Measurements from ENCODE around the gene TTLL8. TPM values are rescaled to one million over a fixed set of nuclear protein-coding genes. Genes with fewer than 3 reads are reported as not detected.

TTLL8 gene
- polyA plus RNA-seq, 1 of the 3 experiments (the other 2 are of a cell fraction): not detected

DNA sequence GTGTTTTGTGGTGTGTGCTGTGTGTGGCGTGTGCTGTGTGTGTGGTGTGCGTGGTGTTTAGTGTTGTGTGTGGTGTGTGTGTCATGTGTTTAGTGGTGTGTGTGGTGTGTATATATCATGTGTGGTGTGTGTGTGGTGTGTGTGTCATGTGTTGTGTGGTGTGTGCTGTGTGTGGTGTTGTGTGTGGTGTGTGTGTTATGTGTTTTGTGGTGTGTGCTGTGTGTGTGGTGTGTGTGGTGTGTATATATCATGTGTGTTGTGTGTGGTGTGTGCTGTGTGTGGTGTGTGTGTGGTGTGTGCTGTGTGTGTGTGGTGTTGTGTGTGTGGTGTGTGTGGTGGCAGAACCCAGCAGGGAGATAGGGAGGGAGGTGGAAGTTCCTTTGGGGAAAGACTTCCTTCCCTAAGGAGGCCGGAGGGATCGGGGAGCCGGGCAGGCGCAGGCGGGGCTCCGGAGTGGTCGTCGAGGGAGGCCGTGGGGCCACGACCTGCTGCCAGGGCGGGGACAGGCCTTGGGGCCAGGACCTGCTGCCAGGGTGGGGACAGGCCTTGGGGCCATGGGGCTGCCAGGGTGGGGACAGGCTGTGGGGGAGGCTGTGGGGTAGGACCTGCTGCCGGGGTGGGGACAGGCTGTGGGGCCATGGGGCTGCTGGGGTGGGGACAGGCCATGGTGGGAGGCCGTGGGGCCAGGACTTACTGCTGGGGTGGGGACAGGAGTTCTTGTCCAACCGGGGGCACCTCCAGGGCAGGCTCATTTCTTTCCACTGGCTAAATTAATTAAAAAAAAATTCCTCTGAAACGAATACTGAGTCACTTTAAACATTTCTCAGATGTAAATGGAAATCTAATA is 82.3 kb downstream of the TTLL8 start (continued):
- no peak for TF ChIP-seq NFIC (IDR thresholded peaks at IDR 0.05; ENCODE audit: borderline replicate concordance)

DNA sequence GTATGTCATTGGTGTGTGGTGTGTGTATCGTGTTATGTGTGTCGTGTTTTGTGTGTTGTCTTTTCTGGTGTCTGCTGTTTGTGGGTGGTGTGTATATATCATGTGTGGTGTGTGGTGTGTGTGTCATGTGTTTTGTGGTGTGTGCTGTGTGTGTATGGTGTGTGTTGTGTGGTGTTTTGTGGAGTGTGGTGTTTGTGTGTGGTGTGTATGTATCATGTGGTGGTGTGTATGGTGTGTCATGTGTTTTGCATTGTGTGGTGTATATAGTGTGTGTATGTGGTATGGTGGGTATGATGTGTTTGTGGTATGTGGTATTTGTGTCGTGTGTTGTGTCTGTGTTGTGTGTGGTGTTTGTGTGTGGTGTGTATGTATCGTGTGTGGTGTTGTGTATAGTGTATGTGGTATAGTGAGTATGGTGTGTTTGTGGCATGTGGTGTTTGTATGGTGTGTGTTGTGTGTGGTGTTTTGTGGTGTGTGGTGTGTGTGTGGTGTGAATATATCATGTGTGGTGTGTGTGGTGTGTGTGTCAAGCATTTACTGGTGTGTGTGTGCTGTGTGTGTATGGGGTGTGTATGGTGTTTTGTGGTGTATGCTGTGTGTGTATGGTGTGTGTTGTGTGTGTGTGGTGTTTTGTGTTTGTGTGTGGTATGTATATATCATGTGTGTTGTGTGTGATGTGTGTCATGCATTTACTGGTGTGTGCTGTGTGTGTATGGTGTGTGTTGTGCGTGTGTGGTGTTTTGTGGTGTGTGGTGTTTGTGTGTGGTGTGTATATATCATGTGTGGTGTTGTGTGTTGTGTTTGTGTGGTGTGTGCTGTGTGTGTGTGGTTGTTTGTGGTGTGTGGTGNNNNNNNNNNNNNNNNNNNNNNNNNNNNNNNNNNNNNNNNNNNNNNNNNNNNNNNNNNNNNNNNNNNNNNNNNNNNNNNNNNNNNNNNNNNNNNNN is 84.8 kb downstream of the TTLL8 start:
- Histone ChIP-seq H3K79me2 (ENCODE audit: insufficient read depth) (no peaks in the 10 kb centered on the region), H2AFZ (ENCODE audit: low read depth) (no peak overlapping the region)
- TF ChIP-seq RXRA (IDR thresholded peaks at IDR 0.05; ENCODE audit: borderline replicate concordance, low read depth) (no peak), POLR2AphosphoS5 (IDR thresholded peaks at IDR 0.05; ENCODE audit: low read depth, low read length) (no peak), MXI1 (IDR thresholded peaks at IDR 0.05; ENCODE audit: low read depth, low read length) (no peak), RCOR1 (IDR thresholded peaks at IDR 0.05; ENCODE audit: low read length) (no peak), GABPA (IDR thresholded peaks at IDR 0.05; ENCODE audit: low read depth) (no peak), NFIC (IDR thresholded peaks at IDR 0.05; ENCODE audit: borderline replicate concordance) (no peak)
- TF ChIP-seq, protein P1, sequence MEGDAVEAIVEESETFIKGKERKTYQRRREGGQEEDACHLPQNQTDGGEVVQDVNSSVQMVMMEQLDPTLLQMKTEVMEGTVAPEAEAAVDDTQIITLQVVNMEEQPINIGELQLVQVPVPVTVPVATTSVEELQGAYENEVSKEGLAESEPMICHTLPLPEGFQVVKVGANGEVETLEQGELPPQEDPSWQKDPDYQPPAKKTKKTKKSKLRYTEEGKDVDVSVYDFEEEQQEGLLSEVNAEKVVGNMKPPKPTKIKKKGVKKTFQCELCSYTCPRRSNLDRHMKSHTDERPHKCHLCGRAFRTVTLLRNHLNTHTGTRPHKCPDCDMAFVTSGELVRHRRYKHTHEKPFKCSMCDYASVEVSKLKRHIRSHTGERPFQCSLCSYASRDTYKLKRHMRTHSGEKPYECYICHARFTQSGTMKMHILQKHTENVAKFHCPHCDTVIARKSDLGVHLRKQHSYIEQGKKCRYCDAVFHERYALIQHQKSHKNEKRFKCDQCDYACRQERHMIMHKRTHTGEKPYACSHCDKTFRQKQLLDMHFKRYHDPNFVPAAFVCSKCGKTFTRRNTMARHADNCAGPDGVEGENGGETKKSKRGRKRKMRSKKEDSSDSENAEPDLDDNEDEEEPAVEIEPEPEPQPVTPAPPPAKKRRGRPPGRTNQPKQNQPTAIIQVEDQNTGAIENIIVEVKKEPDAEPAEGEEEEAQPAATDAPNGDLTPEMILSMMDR (IDR thresholded peaks at IDR 0.05): no peak

DNA sequence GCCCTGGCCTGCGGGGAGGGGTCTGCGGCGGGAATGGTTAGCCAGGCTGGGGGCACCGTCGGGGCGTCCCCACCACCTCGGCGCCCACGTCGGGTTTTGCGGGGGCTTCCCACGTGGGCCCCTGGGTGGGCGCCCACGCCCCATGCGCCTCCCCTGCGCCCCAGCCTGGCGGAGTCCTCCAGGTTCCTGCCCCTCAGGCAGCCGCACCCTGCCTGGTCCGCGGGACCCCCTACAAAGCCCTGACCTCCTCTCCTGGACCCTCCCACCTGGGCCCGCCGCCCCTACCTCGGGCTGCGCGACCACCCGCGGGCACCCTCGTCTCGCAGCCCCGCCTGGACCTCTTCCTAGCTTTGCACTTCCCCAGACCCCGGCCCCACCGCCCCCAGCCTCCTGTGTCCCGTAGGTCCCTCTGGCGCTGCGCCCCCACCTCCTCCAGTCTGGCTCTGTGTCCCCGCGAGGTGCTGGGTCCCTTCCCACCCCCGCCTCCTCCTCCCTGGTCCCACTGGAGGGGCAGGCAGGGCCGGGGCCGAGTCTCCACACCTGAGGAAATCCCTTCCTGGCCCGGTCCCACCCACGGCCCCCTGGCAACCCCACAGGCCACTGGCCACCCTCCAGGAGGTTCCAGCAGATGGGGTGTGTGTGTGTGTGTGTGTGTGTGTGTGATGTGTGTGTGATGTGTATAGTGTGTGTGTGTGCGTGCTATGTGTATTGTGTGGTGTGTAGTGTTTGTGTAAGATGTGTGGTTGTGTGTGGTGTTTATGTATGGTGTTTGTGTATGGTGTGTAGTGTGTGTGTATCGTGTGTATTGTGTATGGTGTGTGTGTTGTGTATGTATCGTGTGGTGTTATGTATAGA is 85.7 kb downstream of the TTLL8 start:
- no peak overlapping the region for H3K4me2 ChIP-seq
- no peaks in the 10 kb centered on the region for H4K20me1 ChIP-seq (ENCODE audit: insufficient read depth)
- no peak overlapping the region for H3K9ac ChIP-seq
- H3K79me2 ChIP-seq (ENCODE audit: insufficient read depth): no peaks in the 10 kb centered on the region
- no peak for TF ChIP-seq RCOR1 (IDR thresholded peaks at IDR 0.05; ENCODE audit: low read length)
- TF ChIP-seq, protein P2, sequence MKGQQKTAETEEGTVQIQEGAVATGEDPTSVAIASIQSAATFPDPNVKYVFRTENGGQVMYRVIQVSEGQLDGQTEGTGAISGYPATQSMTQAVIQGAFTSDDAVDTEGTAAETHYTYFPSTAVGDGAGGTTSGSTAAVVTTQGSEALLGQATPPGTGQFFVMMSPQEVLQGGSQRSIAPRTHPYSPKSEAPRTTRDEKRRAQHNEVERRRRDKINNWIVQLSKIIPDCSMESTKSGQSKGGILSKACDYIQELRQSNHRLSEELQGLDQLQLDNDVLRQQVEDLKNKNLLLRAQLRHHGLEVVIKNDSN (IDR thresholded peaks at IDR 0.05; ENCODE audit: borderline replicate concordance, low read depth): no peak
- TF ChIP-seq, protein P3, sequence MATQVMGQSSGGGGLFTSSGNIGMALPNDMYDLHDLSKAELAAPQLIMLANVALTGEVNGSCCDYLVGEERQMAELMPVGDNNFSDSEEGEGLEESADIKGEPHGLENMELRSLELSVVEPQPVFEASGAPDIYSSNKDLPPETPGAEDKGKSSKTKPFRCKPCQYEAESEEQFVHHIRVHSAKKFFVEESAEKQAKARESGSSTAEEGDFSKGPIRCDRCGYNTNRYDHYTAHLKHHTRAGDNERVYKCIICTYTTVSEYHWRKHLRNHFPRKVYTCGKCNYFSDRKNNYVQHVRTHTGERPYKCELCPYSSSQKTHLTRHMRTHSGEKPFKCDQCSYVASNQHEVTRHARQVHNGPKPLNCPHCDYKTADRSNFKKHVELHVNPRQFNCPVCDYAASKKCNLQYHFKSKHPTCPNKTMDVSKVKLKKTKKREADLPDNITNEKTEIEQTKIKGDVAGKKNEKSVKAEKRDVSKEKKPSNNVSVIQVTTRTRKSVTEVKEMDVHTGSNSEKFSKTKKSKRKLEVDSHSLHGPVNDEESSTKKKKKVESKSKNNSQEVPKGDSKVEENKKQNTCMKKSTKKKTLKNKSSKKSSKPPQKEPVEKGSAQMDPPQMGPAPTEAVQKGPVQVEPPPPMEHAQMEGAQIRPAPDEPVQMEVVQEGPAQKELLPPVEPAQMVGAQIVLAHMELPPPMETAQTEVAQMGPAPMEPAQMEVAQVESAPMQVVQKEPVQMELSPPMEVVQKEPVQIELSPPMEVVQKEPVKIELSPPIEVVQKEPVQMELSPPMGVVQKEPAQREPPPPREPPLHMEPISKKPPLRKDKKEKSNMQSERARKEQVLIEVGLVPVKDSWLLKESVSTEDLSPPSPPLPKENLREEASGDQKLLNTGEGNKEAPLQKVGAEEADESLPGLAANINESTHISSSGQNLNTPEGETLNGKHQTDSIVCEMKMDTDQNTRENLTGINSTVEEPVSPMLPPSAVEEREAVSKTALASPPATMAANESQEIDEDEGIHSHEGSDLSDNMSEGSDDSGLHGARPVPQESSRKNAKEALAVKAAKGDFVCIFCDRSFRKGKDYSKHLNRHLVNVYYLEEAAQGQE (IDR thresholded peaks at IDR 0.05; ENCODE audit: low read depth, low read length): no peak
- TF ChIP-seq, protein P4, sequence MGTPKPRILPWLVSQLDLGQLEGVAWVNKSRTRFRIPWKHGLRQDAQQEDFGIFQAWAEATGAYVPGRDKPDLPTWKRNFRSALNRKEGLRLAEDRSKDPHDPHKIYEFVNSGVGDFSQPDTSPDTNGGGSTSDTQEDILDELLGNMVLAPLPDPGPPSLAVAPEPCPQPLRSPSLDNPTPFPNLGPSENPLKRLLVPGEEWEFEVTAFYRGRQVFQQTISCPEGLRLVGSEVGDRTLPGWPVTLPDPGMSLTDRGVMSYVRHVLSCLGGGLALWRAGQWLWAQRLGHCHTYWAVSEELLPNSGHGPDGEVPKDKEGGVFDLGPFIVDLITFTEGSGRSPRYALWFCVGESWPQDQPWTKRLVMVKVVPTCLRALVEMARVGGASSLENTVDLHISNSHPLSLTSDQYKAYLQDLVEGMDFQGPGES (IDR thresholded peaks at IDR 0.05; ENCODE audit: low read depth, low read length): no peak
- peaks cover 4 to 12% of the 10 kb centered on the region in 2 experiments; a peak in 1 of 4 replicates for H3K4me1 ChIP-seq (ENCODE audit: control insufficient read depth in 1 of 2, insufficient read depth in 2 of 2, low read depth in 1 of 2, low read length in 1 of 2)
- CTCF ChIA-PET: no interaction called here
- 37% methylated on average over 17 of the region's 45 CpGs for WGBS (ENCODE audit: low lambda C conversion rate)
- POLR2A ChIA-PET: interaction anchor here (0.6 kb wide), 1 partner anchor 318 kb away, joined by 4 read pairs; no protein-coding TSS in a partner anchor
- DNase-seq: peak; percentile 48
- H3K9me2 ChIP-seq: no peaks in the 10 kb centered on the region
- no peaks in the 10 kb centered on the region for H3K9me3 ChIP-seq
- no peak overlapping the region for H3K4me3 ChIP-seq (ENCODE audit: low read depth in 2 of 2, low read length in 1 of 2)
- H3K27ac ChIP-seq (ENCODE audit: low read depth in 2 of 2, low read length in 1 of 2): no peak overlapping the region
- H3F3A ChIP-seq (replicated peaks; ENCODE audit: insufficient read depth): peaks cover 6% of the 10 kb centered on the region
- no peaks in the 10 kb centered on the region for H3K27me3 ChIP-seq (ENCODE audit: insufficient read depth)
- no peak overlapping the region for H2AFZ ChIP-seq (ENCODE audit: low read depth)
- H3K36me3 ChIP-seq (replicated peaks in 1 of 2; ENCODE audit: control insufficient read depth in 1 of 2, insufficient read depth in 2 of 2, low read length in 1 of 2): no peaks in the 10 kb centered on the region

More for the DNA sequence above, 84.8 kb downstream of the TTLL8 start:
- Histone ChIP-seq H3K4me1 (ENCODE audit: control insufficient read depth in 1 of 2, insufficient read depth in 2 of 2, low read depth in 1 of 2, low read length in 1 of 2) (peaks cover 3 to 4% of the 10 kb centered on the region in 2 experiments; a peak in 1 of 4 replicates), H3F3A (replicated peaks; ENCODE audit: insufficient read depth) (peaks cover 6% of the 10 kb centered on the region), H3K9ac (no peak overlapping the region), H4K20me1 (ENCODE audit: insufficient read depth) (no peaks in the 10 kb centered on the region), H3K27ac (ENCODE audit: low read depth in 2 of 2, low read length in 1 of 2) (no peak overlapping the region), H3K27me3 (ENCODE audit: insufficient read depth) (no peaks in the 10 kb centered on the region), H3K9me3 (no peaks in the 10 kb centered on the region), H3K36me3 (replicated peaks in 1 of 2; ENCODE audit: control insufficient read depth in 1 of 2, insufficient read depth in 2 of 2, low read length in 1 of 2) (no peaks in the 10 kb centered on the region), H3K9me2 (no peaks in the 10 kb centered on the region), H3K4me3 (ENCODE audit: low read depth in 2 of 2, low read length in 1 of 2) (no peak overlapping the region), H3K4me2 (no peak overlapping the region)
- DNase-seq: no peak
- ChIA-PET POLR2A (no interaction called here), CTCF (no interaction called here)
- WGBS (ENCODE audit: low lambda C conversion rate): 66% methylated on average over 5 of the region's 5 CpGs
